Inflammatory macrophage treated with lipopolysaccharide for 1 hour (primary cell): ENCODE measurements around the gene POPDC2.
"Not testable (repeated sequence)": the region's sequence is repeated elsewhere in the genome, so short reads cannot be mapped to it uniquely, and the experiment has no call there.

Experiments used
- DNase-seq, 2 donors: peaks; one replicate each; pipeline ENCODE4 v3.0.0-alpha.2; 2020 to 2022

Gene POPDC2

DNA sequence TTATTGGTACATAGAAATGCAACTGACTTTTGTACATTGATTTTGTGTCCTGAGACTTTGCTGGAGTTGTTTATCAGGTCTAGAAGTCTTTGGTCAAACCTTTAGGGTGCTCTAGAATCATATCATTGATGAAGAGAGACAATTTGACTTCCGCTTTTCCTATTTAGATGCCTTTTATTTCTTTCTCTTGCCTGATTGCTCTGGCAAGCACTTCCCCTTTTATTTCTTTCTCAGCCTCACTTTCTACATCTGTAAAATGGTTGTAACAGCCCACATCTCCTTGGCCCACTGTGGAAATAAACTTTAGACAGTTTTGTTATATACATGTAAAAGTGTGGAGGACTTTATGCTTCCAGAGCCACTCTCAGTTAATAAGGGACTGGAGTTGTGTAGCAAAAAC, 48.7 kb downstream of the POPDC2 start:
- DNase-seq = no peak

DNA sequence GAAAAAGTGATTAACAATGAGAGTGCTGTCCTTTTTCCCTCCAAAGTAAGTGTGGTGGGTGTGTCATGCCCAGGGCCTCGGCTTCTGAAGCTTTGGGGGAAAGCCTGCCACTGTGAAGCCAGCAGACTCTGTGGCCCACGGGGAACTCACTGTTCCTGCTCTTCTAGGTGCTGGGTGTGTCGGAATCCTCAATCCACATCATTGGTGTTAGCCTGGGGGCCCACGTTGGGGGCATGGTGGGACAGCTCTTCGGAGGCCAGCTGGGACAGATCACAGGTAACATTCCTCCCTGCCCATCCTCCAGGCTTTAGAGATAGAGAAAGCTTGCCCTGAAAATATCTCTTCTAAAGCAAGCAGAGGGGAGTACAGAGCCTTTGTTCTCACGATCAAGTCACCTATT, 51.1 kb downstream of the POPDC2 start:
- DNase-seq = no peak

DNA sequence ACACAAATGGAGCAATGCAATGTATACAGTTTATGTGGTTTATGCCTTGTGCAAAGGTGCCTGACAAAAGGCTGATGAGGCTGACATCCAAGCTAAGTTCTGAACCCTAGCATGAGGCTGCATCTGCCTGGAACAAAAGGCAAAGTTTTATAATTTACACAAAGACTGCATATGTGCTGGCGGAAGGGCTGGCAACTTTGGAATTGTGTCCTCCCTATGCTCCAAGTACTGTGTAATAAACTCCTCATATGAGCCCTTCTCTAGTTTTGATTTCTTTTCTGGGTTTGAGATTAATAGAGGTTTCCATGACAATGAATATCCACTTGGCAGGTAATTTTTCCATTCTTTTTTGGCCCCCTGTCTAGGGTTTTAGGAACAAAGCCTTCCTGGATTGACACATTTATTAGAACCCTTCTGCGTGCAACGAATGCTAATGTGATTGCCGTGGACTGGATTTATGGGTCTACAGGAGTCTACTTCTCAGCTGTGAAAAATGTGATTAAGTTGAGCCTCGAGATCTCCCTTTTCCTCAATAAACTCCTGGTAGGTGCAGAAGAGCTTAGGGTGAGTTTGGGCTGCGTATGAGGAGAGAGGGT, 51.9 kb downstream of the POPDC2 start:
- no peak for DNase-seq

DNA sequence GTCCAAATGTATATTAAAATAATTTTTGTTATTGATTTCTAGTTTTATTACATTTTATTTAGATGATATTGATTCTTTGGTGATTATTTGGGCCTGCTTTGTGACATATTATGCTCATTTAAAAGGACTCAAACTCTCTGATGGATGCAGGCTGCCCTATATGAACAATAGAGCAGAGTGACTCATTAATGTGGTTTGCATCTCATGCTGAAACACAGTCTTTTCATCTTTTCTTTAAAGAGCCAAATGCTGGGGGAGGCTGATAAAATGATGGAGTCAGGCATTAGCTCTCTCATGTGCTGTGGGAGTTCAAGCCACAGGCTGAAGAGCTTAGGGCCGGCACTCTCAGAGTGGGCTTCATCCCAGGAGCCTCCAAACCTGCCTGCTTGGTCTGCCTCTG, 55.5 kb downstream of the POPDC2 start:
- no peak for DNase-seq

DNA sequence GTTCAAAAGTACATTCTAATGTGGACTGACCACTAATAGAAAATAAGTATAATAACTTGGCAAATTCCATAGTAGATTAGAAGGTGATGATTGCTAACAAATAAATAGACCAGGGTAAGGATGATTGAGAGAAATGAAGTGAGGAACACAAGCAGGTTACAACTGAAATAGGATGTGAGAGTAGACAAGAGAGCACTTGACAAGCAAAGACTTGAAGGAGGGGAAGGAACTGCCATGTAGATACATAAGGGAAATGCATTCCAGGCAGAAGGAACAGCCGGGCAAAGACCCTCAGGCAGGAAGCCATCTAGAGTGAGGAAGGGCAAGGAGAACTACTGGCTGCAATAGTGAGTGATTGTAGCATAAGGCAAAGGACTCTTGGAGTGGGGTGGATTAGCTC, 57.7 kb downstream of the POPDC2 start:
- no peak for DNase-seq

DNA sequence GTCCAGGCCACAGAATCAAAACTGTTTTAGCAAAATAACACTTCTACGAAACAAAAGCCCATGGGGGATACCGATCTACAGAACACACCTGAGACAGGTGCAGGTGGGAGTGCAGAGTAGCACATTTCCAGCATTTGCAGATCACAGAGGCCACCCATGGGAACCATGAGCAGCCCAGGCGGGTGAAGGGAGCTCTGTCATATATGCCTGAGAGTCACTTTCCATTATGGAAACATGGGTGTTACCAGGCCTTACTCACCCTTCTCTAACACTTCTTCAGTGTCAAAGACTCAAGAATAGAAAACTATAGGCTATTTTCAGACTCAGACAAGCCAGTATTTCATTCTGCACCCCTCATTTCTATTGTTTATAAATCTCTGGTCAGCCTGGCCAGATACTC, 59.2 kb downstream of the POPDC2 start:
- no peak for DNase-seq

DNA sequence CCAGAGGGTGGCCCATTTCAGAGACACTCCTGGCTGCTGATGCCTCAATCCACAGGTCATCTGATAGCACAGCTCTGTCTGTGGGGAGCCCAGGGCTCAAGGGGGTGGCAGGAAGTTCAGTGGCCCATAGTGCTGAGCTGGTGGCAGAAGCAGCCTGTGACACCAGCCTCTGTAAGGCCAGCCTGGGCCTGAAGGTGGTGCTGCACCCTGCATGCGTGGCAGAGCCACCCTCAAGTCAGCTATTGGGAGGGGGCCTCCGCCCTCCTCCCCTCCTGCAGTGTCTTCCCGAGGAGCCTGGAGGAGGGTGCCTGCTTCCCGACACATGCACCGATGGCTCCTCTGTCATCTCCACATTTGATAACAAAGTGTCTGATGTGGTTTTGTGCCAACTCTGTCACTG, 59.7 kb downstream of the POPDC2 start:
- DNase-seq = peak; percentile 37 to 54

DNA sequence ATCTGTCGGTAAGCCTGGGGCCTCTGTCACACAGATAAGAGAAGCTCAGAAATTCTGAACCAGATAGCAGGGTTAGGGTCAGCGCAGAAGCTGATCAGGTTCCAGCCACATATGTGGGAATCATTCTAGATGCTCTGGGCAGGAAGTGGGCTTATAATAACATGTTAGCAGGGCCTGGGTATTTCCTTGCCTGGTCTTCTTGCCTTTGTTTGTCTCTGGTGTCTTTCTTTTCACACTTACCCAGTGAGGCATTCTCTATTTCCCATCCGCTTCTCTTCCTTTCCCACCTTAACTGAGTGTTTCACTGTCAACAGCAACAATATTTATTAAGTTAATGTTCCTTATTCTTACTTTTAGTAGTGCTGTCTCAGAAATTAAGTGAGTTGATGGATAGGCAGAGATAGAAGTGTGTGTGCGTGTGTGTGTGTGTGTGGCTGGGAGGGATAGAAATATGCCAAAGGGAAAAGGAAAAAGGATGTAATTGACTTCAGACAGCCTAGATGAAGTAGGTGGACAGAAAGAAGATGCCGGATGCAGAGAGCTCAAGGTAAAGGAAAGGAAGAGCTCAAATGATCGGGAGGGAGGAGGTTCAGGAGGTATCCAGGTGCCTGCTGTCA, 60.7 kb downstream of the POPDC2 start:
- no peak for DNase-seq

DNA sequence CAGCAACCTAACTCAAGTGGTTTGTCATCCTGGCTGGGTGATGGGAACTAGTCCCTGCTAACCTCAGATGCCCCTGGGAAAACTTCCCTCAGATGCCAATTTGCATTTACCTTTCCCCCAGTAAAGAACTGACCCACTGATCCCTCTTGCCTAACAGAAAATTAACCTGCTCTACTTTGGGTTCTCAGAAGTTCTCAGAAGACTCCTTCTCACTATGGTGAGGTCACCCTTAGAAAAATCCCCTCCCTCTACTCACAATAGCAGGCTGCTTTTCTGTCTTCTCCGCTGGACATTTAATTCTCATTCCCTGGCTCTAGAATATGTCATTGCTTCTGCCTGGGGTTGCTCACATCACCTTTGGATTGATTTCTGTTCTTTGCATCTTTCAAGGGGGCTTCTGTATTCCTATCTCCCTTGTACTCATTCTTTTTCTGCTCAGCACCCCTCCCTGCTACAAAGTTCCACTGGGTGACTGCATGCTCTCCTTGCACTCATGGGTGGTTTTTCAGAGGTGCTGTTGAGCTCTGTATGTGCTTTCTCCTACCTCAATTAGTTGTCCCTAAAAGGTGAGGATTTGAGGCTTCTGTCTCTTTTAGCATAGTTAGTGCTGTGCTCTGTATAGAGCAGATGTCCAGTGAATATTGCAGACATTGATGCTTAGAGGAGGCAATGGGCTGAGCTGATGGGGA, 61.8 kb downstream of the POPDC2 start:
- peak; percentile 23 to 47 for DNase-seq

DNA sequence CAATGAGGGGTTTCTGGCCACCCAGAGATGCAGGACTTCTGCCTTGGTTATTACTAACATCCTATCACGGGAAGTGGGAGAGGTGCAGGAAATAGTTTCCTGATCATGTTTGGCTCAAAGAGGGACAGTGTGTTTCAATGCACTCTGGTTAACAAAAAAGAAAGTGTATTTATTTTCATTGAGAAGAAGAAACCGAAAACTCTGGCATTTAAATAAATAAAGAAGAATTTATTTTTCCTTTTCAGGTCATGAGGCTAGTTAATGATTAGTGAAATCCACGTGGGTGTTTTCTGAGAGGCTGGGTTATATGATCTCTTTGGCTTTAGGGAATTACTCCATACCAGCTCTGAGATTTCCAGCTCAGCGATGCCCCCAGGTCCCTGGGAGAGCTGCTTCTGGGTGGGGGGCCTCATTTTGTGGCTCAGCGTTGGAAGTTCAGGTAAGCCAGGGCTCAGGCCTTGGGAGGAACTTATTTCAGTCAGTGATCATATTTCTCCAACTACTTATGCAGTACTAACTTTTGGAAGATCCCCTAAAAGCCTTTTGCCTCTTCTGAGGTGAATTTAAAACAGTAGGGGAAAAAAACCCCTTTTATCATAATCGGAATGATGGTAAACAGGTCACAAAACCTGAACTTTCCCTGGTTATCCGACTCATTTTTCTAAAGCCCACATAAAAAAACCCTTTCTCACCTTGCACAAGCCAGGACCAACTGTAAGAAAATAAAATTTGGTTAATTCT, 62.7 kb downstream of the POPDC2 start, which contains the start of gene PLA1A:
Gene PLA1A (plus strand): TSS at position 338 of the 741 bp plus-strand sequence. CDS start 29 bp downstream, at position 367.
- DNase-seq = peak in 1 of 2 donors; percentile 20

DNA sequence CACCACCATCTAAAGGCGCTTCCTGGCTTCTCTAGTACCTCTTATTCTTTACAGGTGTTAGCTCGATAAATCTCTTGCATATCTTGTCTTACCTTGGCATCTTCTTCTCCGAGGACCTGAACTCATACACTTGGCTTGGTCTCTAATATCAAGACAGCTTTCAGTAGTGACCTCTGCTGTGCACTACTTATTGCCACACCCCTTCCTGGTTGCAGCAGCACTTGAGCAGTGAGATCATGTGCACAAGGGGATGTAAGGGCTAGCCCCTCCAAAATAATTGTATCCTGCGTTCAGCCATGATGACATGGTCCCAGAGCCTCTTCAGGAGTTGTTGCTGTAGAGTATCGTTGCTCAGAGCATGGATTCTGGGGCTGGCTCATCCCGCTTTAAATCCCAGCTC, 64.0 kb downstream of the POPDC2 start:
- DNase-seq = peak; percentile 41 to 55

DNA sequence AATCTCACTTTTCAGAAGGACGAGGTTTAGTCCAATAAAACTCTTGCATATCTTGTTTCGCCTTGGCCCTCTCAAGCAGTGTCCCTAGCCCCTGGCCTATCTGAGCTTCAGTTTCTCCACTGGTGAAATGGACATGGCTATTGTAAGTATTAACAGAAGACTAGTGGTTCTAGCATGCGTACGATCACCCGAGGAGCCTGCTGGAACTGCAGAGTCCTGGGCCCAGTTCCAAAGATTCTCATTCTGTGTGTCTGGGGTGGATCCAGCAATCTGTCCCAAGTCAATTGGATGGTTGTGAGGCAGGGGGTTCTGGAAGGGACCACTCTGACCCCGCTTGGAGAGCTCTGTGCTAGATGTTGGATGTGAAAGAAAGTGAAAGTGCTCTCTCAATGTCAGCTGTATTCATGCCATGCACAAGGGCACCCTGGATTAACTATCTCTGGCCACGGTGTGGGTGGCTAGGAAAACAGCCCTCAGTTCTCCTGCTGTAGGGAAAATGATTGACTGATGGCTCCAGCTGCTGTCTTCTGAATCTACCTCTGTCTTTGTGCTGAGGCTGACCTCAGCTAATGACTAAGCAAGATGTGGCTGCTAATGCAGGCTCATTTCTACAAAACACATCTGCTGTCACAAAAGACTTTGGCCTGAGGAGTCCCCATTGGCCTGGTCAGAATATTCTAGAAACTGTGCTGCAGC, 64.6 kb downstream of the POPDC2 start:
- no peak for DNase-seq

DNA sequence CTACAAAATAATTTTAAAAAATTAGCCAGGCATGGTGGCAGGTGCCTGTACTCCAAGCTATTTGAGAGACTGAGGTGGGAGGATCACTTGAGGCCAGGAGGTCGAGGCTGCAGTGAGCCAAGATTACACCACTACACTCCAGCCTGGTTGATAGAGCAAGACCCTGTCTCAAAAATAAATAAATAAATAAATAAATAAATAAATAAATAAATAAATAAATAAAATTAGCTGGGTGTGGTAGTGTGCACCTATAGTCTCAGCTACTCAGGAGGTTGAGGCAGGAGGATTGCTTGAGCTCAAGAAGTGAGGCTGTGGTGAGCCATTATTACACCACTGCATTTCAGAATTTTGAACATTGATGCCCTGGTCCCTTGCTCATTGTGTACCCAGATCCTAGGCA, 65.5 kb downstream of the POPDC2 start:
- DNase-seq = not testable (repeated sequence)

DNA sequence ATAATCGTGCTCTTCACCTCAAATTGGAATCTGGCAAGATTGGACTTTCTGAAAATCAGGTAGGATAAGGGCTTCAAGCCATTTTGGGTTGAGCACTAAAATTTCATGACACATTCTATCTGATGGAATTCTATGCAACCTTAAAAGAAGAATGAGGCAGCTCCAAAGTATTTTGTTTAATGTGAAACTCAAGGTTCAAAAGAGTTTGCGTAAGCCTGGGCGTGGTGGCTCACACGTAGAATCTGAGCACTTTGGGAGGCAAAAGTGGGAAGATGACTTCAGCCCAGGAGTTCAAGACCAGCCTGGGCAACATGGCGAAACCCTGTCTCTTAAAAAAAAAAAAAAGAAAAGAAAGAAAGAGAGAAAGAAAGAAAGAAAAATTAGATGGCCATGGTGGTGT, 66.3 kb downstream of the POPDC2 start:
- DNase-seq = no peak

DNA sequence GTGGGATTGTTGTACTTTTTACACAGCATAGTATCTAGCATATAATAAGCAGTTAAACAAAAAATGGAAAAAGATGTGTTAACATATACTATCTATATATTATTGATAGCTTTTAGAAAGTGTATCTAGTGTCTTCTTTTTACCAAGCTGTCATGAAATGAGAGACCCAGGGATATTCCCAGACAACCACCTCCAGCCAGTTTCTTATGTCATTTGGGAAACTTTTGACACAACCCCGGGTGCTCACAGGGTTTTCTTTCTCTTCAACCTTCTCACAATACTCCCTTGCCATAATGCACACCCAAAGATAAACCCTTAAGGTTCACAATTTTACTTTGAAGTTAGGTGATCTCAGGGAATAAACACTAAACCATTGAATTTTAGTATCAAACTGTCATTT, 67.5 kb downstream of the POPDC2 start:
- peak; percentile 82 for DNase-seq
